Loucy (cell line): ENCODE data around the gene RAD51B.
A peak's percentile ranks its signal among the peaks of the same experiment; 100 is the strongest.

Experiments
- H2AFZ ChIP-seq: fragments of 200-600 bp; sonication (generic); 2 replicates; pipeline ENCODE4 v1.6.0; 2016; ENCODE audit warnings: antibody characterized with exemption, mild to moderate bottlenecking, low read length, moderate library complexity
- H3F3A ChIP-seq: fragments of 200-600 bp; 2 replicates; pipeline ENCODE4 v1.6.0; 2016; ENCODE audit warnings: antibody characterized with exemption, low read depth, mild to moderate bottlenecking
- H3K27me3 ChIP-seq: fragments of 200-600 bp; sonication (generic); 2 replicates; pipeline ENCODE4 v1.6.1; 2014; ENCODE audit warnings: low read length, mild to moderate bottlenecking; ENCODE audit not compliant: insufficient read depth, poor library complexity, severe bottlenecking
- H3K36me3 ChIP-seq: fragments of 200-600 bp; sonication (generic); 2 replicates; pipeline ENCODE4 v1.6.1; 2016; ENCODE audit warnings: low read length; ENCODE audit not compliant: insufficient read depth
- H3K4me1 ChIP-seq: fragments of 200-600 bp; sonication (generic); 2 replicates; pipeline ENCODE4 v1.5.1; 2014; ENCODE audit warnings: low read length, mild to moderate bottlenecking; ENCODE audit not compliant: insufficient read depth, poor library complexity, severe bottlenecking
- H3K4me2 ChIP-seq: fragments of 200-600 bp; sonication (generic); 2 replicates; pipeline ENCODE4 v1.6.0; 2014; ENCODE audit warnings: antibody characterized with exemption, low read length, low read depth, mild to moderate bottlenecking; ENCODE audit not compliant: poor library complexity, severe bottlenecking
- H3K4me3 ChIP-seq: fragments of 200-600 bp; sonication (generic); 2 replicates; pipeline ENCODE4 v1.5.1; 2014; ENCODE audit warnings: low read length, mild to moderate bottlenecking, mixed read lengths; ENCODE audit not compliant: poor library complexity, severe bottlenecking
- H3K79me2 ChIP-seq: fragments of 200-600 bp; sonication (generic); 2 replicates; pipeline ENCODE4 v1.6.1; 2014; ENCODE audit warnings: low read length; ENCODE audit not compliant: insufficient read depth
- H3K9ac ChIP-seq: fragments of 200-600 bp; sonication (generic); 2 replicates; pipeline ENCODE4 v1.6.0; 2014; ENCODE audit warnings: mild to moderate bottlenecking, low read depth, low read length, moderate library complexity; ENCODE audit not compliant: poor library complexity, severe bottlenecking
- H3K9me2 ChIP-seq: fragments of 200-600 bp; sonication (generic); replicated peaks from 2 replicates; pipeline ENCODE4 v1.6.1; 2016; ENCODE audit warnings: low read depth, low read length, mixed read lengths
- H3K9me3 ChIP-seq: fragments of 200-600 bp; sonication (generic); 2 replicates; pipeline ENCODE4 v1.6.1; 2014; ENCODE audit warnings: mild to moderate bottlenecking, antibody characterized with exemption, low read length, low read depth; ENCODE audit not compliant: insufficient read depth
- H4K20me1 ChIP-seq: fragments of 200-600 bp; sonication (generic); 2 replicates; pipeline ENCODE4 v1.6.0; 2014; ENCODE audit warnings: antibody characterized with exemption, low read length, mild to moderate bottlenecking; ENCODE audit not compliant: insufficient read depth, poor library complexity, severe bottlenecking
- EZH2phosphoT487 ChIP-seq: fragments of 200-600 bp; IDR thresholded peaks from 2 replicates; pipeline ENCODE4 v1.6.1; 2018; ENCODE audit warnings: antibody characterized with exemption, mild to moderate bottlenecking, moderate library complexity, borderline replicate concordance
- TF ChIP-seq, protein P1 (sequence below): fragments of 200-600 bp; sonication (generic); conservative IDR thresholded peaks from 2 replicates; pipeline ENCODE4 v1.5.1; 2014; ENCODE audit warnings: mild to moderate bottlenecking, antibody characterized with exemption, low read length

The RAD51B gene

DNA sequence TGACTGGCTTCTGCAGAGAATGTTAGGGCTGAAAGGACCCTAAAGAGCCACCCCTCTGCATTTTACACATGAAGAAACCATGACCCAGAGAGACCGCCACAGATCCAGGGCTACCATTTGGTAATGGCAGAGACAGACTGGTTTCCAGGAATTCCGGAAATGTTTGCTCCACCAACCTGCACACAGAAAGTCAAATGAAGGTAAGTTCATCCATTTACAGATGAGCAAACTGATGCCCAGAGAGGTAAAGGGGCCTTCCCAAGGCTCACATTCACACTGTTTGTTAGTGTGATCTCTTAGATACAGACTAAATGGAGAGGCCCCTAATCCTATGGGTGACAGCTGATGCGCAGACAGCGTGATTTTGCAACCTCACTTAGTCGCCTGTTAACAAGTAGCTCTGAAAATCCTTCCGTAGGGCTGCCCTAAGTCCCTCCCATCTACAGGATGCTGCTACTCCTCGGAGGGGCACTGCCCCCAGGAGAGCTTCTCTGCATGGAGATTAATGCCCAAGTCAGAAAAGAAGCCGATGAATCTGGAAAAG lies 939.5 kb downstream of the RAD51B start:
- H3F3A ChIP-seq = no peaks in the 10 kb centered on the region
- no peak overlapping the region for H2AFZ ChIP-seq
- no peaks in the 10 kb centered on the region for H3K9me3 ChIP-seq
- H3K9ac ChIP-seq = peak overlapping the region; percentile 34
- H3K9me2 ChIP-seq = no peaks in the 10 kb centered on the region
- H3K4me3 ChIP-seq = no peak overlapping the region
- TF ChIP-seq, protein P1, sequence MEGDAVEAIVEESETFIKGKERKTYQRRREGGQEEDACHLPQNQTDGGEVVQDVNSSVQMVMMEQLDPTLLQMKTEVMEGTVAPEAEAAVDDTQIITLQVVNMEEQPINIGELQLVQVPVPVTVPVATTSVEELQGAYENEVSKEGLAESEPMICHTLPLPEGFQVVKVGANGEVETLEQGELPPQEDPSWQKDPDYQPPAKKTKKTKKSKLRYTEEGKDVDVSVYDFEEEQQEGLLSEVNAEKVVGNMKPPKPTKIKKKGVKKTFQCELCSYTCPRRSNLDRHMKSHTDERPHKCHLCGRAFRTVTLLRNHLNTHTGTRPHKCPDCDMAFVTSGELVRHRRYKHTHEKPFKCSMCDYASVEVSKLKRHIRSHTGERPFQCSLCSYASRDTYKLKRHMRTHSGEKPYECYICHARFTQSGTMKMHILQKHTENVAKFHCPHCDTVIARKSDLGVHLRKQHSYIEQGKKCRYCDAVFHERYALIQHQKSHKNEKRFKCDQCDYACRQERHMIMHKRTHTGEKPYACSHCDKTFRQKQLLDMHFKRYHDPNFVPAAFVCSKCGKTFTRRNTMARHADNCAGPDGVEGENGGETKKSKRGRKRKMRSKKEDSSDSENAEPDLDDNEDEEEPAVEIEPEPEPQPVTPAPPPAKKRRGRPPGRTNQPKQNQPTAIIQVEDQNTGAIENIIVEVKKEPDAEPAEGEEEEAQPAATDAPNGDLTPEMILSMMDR = no peak
- no peak for TF ChIP-seq EZH2phosphoT487
- H3K27me3 ChIP-seq = no peaks in the 10 kb centered on the region
- H3K4me1 ChIP-seq = peaks cover 50% of the 10 kb centered on the region
- H3K36me3 ChIP-seq = no peaks in the 10 kb centered on the region
- H3K79me2 ChIP-seq = no peaks in the 10 kb centered on the region
- H4K20me1 ChIP-seq = no peaks in the 10 kb centered on the region
- H3K4me2 ChIP-seq = no peak overlapping the region

DNA sequence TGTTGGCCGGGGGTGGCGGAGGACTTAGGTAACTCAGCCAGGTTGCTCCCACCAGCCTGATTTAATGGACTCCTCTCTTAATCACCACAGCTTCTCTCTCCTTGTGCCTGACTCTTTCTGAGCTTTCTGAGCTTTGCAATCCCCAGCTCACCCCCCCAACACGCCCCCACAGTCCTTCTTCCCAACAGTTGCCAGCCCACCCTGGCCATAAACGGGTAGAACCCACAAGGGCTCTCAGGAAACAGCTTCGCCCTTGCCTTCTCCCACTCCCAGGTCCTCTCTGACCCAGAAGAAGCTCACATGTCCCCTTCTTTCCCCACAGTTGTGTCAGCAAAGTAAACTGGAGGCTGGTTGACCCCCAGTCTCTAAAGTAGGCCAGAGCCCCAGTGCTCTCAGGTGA lies 940.4 kb downstream of the RAD51B start:
- Histone ChIP-seq H3K9me3 (no peaks in the 10 kb centered on the region), H3K9ac (no peak overlapping the region), H4K20me1 (no peaks in the 10 kb centered on the region), H3K4me3 (no peak overlapping the region), H3K4me2 (no peak overlapping the region), H3K4me1 (peaks cover 50% of the 10 kb centered on the region), H3K79me2 (no peaks in the 10 kb centered on the region), H3K9me2 (no peaks in the 10 kb centered on the region), H2AFZ (no peak overlapping the region), H3K36me3 (no peaks in the 10 kb centered on the region), H3F3A (no peaks in the 10 kb centered on the region), H3K27me3 (no peaks in the 10 kb centered on the region)
- TF ChIP-seq, protein P1 = no peak
- TF ChIP-seq EZH2phosphoT487 = no peak

DNA sequence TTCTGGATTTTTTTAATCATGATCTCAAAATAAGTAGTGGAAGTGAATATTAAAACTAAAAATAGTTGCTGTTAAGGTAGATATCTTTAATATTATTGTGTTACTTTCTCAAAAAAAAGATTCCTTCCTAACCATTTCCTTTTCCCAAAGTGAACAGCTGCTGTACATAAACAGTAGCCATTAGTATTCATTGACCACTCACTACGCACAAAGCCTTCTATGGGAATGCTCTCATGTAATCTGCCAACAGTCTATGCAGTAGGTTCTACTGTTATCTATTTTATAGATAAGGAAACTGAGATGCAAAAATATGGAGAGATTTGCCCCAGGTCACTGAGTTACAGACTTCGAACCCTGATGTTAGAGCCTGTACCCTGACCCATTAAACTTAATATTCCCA lies 941.2 kb downstream of the RAD51B start:
- no peaks in the 10 kb centered on the region for H3F3A ChIP-seq
- H4K20me1 ChIP-seq = no peaks in the 10 kb centered on the region
- peaks cover 49% of the 10 kb centered on the region for H3K4me1 ChIP-seq
- no peaks in the 10 kb centered on the region for H3K9me3 ChIP-seq
- no peak overlapping the region for H3K4me2 ChIP-seq
- H3K9me2 ChIP-seq = no peaks in the 10 kb centered on the region
- no peak overlapping the region for H2AFZ ChIP-seq
- no peaks in the 10 kb centered on the region for H3K27me3 ChIP-seq
- no peaks in the 10 kb centered on the region for H3K36me3 ChIP-seq
- TF ChIP-seq EZH2phosphoT487 = no peak
- no peak overlapping the region for H3K9ac ChIP-seq
- H3K4me3 ChIP-seq = no peak overlapping the region
- no peaks in the 10 kb centered on the region for H3K79me2 ChIP-seq

DNA sequence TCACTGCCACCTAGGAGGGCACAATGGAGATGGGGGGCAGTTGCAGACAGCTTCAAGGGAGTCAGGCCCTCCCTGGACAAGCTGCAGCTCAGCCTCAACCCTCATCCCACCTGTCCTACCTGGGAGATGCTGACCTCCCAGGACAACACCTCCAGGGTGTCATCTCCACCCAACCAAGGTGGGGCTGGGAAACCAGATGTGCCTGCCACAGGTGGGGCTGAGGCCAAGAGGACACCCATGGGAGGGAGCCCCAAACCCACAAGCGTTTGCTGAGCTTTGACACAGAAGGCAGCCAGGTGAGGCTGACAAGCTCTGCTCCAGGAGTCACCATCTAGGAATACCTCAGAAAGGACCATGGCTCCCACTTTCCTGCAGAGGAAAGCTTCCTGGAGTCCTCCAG lies 941.8 kb downstream of the RAD51B start:
- Histone ChIP-seq H3K4me3 (no peak overlapping the region), H3K9ac (no peak overlapping the region), H3K9me2 (no peaks in the 10 kb centered on the region), H3K4me1 (peaks cover 43% of the 10 kb centered on the region), H3K27me3 (no peaks in the 10 kb centered on the region), H3K4me2 (no peak overlapping the region), H3F3A (no peaks in the 10 kb centered on the region), H2AFZ (no peak overlapping the region), H3K36me3 (no peaks in the 10 kb centered on the region), H3K9me3 (no peaks in the 10 kb centered on the region), H4K20me1 (no peaks in the 10 kb centered on the region), H3K79me2 (no peaks in the 10 kb centered on the region)
- TF ChIP-seq EZH2phosphoT487 = no peak
- TF ChIP-seq, protein P1 = no peak
